IPS-15b (cell line): ENCODE measurements around the gene HSF5.

Source experiments
- H3K27me3 ChIP-seq: one replicate; pipeline ENCODE4 v1.6.1; 2013; ENCODE audit warnings: low read length; ENCODE audit not compliant: control insufficient read depth, insufficient read depth
- H3K36me3 ChIP-seq: one replicate; pipeline ENCODE4 v1.6.1; 2013; ENCODE audit warnings: low read length; ENCODE audit not compliant: control insufficient read depth, insufficient read depth
- H3K4me1 ChIP-seq: one replicate; pipeline ENCODE4 v1.6.1; 2013; ENCODE audit warnings: mild to moderate bottlenecking, low read length; ENCODE audit not compliant: control insufficient read depth, insufficient read depth
- H3K4me3 ChIP-seq: one replicate; pipeline ENCODE4 v1.5.1; 2013; ENCODE audit warnings: low read depth, low read length
- H3K9ac ChIP-seq: one replicate; pipeline ENCODE4 v1.6.1; 2013; ENCODE audit warnings: low read depth, mild to moderate bottlenecking, low read length
- H3K9me3 ChIP-seq: one replicate; pipeline ENCODE4 v1.6.1; 2013; ENCODE audit warnings: mild to moderate bottlenecking, low read length; ENCODE audit not compliant: control insufficient read depth, insufficient read depth

The HSF5 gene

GRCh38 chr17:58379511-58379824 is 108.7 kb downstream of the HSF5 start:
- no peaks in the 10 kb centered on the region for H3K36me3 ChIP-seq
- no peak overlapping the region for H3K9ac ChIP-seq
- peaks cover 17% of the 10 kb centered on the region for H3K4me1 ChIP-seq
- no peaks in the 10 kb centered on the region for H3K9me3 ChIP-seq
- no peak overlapping the region for H3K4me3 ChIP-seq
- no peaks in the 10 kb centered on the region for H3K27me3 ChIP-seq

GRCh38 chr17:58378733-58379510 is 109.3 kb downstream of the HSF5 start:
- Histone ChIP-seq H3K9me3 (no peaks in the 10 kb centered on the region), H3K4me3 (no peak overlapping the region), H3K36me3 (no peaks in the 10 kb centered on the region), H3K4me1 (peaks cover 17% of the 10 kb centered on the region), H3K27me3 (no peaks in the 10 kb centered on the region), H3K9ac (no peak overlapping the region)

DNA sequence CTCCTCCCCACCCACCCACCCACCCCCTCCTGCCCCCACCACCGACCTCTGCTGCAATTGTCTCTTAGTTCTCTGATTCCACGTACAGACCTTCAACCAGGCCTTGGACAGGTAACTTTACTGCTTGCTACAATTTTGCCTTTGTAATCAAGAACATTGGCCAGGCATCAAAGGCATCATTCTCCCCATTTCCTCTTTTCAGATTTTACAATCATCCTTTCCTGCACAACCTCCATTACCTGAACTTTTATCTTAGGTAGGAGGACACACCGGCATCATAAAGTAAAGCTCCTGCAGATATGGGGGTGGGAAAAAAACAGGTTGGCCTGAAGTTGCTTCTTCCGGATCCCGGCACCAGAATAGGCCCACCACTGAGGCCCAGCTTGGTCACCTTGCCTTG is 110.5 kb downstream of the HSF5 start:
- H3K9me3 ChIP-seq: no peaks in the 10 kb centered on the region
- peaks cover 17% of the 10 kb centered on the region for H3K4me1 ChIP-seq
- no peak overlapping the region for H3K4me3 ChIP-seq
- no peaks in the 10 kb centered on the region for H3K36me3 ChIP-seq
- no peak overlapping the region for H3K9ac ChIP-seq
- H3K27me3 ChIP-seq: no peaks in the 10 kb centered on the region

- no peaks in the 10 kb centered on the region for H3K36me3 ChIP-seq
- H3K9me3 ChIP-seq: no peaks in the 10 kb centered on the region
- H3K4me1 ChIP-seq: peaks cover 17% of the 10 kb centered on the region
- H3K9ac ChIP-seq: no peak overlapping the region
- H3K27me3 ChIP-seq: no peaks in the 10 kb centered on the region
- H3K4me3 ChIP-seq: no peak overlapping the region
These were observed 111.1 kb downstream of the HSF5 start for GRCh38 chr17:58377093-58377601.

- Histone ChIP-seq H3K4me1 (peaks cover 17% of the 10 kb centered on the region), H3K4me3 (no peak overlapping the region), H3K36me3 (no peaks in the 10 kb centered on the region), H3K9me3 (no peaks in the 10 kb centered on the region), H3K9ac (no peak overlapping the region), H3K27me3 (no peaks in the 10 kb centered on the region)
These were observed 111.7 kb downstream of the HSF5 start for GRCh38 chr17:58376472-58377000.

GRCh38 chr17:58375811-58376210 is 112.4 kb downstream of the HSF5 start:
- Histone ChIP-seq H3K9me3 (no peaks in the 10 kb centered on the region), H3K9ac (no peak overlapping the region), H3K27me3 (no peaks in the 10 kb centered on the region), H3K4me3 (no peak overlapping the region), H3K4me1 (peaks cover 17% of the 10 kb centered on the region), H3K36me3 (no peaks in the 10 kb centered on the region)

GRCh38 chr17:58375256-58375655 is 113.0 kb downstream of the HSF5 start:
- Histone ChIP-seq H3K4me1 (peaks cover 15% of the 10 kb centered on the region), H3K36me3 (no peaks in the 10 kb centered on the region), H3K9ac (no peak overlapping the region), H3K4me3 (no peak overlapping the region), H3K9me3 (no peaks in the 10 kb centered on the region), H3K27me3 (no peaks in the 10 kb centered on the region)

GRCh38 chr17:58373923-58374322 is 114.3 kb downstream of the HSF5 start:
- Histone ChIP-seq H3K9ac (no peak overlapping the region), H3K27me3 (no peaks in the 10 kb centered on the region), H3K9me3 (no peaks in the 10 kb centered on the region), H3K36me3 (no peaks in the 10 kb centered on the region), H3K4me1 (peaks cover 9% of the 10 kb centered on the region), H3K4me3 (no peak overlapping the region)

DNA sequence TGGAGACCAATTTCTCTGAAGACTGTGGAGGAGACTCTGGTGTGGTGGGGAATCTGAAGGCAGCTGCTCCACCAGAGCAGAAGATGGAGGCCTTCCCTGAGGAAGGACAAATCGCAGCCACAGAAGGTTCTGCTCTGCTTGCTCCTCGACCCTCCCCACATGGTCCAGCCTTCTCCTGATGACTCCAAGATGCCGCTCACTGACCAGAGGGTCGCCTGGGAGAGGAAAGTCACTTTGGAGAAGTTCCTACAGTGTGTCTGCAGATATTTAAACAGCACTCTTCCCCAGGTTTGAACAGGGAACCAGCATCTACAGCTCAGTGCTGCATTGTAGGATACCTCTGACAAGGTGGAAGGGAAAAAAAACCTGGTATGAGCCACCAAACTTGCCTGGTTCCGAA is 115.2 kb downstream of the HSF5 start:
- Histone ChIP-seq H3K36me3 (no peaks in the 10 kb centered on the region), H3K4me3 (no peak overlapping the region), H3K4me1 (peaks cover 9% of the 10 kb centered on the region), H3K9ac (no peak overlapping the region), H3K9me3 (no peaks in the 10 kb centered on the region), H3K27me3 (no peaks in the 10 kb centered on the region)

- Histone ChIP-seq H3K4me3 (no peak overlapping the region), H3K9me3 (no peaks in the 10 kb centered on the region), H3K36me3 (no peaks in the 10 kb centered on the region), H3K27me3 (no peaks in the 10 kb centered on the region), H3K4me1 (no peaks in the 10 kb centered on the region), H3K9ac (no peak overlapping the region)
These were observed 116.8 kb downstream of the HSF5 start for GRCh38 chr17:58371300-58371950.

- Histone ChIP-seq H3K27me3 (no peaks in the 10 kb centered on the region), H3K4me3 (no peak overlapping the region), H3K36me3 (no peaks in the 10 kb centered on the region), H3K4me1 (no peaks in the 10 kb centered on the region), H3K9me3 (no peaks in the 10 kb centered on the region), H3K9ac (no peak overlapping the region)
These were observed 117.5 kb downstream of the HSF5 start for GRCh38 chr17:58370716-58371115.

- Histone ChIP-seq H3K4me1 (no peaks in the 10 kb centered on the region), H3K4me3 (no peak overlapping the region), H3K9me3 (no peaks in the 10 kb centered on the region), H3K9ac (no peak overlapping the region), H3K27me3 (no peaks in the 10 kb centered on the region), H3K36me3 (no peaks in the 10 kb centered on the region)
These were observed 117.9 kb downstream of the HSF5 start for GRCh38 chr17:58370309-58370708.
